AG04450 (cell line): ENCODE results near the gene MILR1. TPM values are rescaled to one million over a fixed set of nuclear protein-coding genes. Genes with fewer than 3 reads are reported as not detected.

Source experiments
- CTCF ChIA-PET: fragments of 300-600, 350-600 bp; formaldehyde crosslinking; extraction: SDS; loops from one replicate; lab custom pipeline; 2022; ENCODE audit warnings: antibody characterized with exemption, inconsistent platforms; lab: Charles Lee
- POLR2A ChIA-PET: fragments of 350-600 bp; formaldehyde crosslinking; extraction: SDS; loops from one replicate; lab custom pipeline; 2021; ENCODE audit warnings: antibody characterized with exemption, inconsistent platforms; lab: Yijun Ruan, JAX
- DNase-seq: peaks from one replicate; pipeline ENCODE4 v3.0.0-alpha.2; 2011; ENCODE audit warnings: low read depth, low spot score
- H3K27ac ChIP-seq: one replicate; pipeline ENCODE4 v1.5.1; 2012; ENCODE audit warnings: low read depth, low read length, control low read depth
- H3K27me3 ChIP-seq: one replicate; pipeline ENCODE4 v1.6.0; 2012; ENCODE audit warnings: low read length; ENCODE audit not compliant: control insufficient read depth, insufficient read depth
- H3K4me3 ChIP-seq: 2 replicates; pipeline ENCODE4 v1.5.1; 2011; ENCODE audit warnings: mild to moderate bottlenecking, low read depth, low read length, control low read depth
- H3K9me3 ChIP-seq: 2 replicates; pipeline ENCODE4 v1.5.1; 2012; ENCODE audit warnings: low read length; ENCODE audit not compliant: control insufficient read depth, insufficient read depth
- polyA plus RNA-seq: library from polyadenylated mRNA; depleted of rRNA; stranded (reverse); fragments of >200 nt; gene quantifications from 2 replicates; pipeline ENCODE4 v1.2.3, GENCODE V29; 2011
- TF ChIP-seq, protein P1 (sequence below): IDR thresholded peaks from 2 replicates; pipeline ENCODE4 v1.5.1; 2011; ENCODE audit warnings: low read depth, low read length, control low read depth, inconsistent platforms

The MILR1 gene
- polyA plus RNA-seq, 1 experiment = 5.4 TPM

DNA sequence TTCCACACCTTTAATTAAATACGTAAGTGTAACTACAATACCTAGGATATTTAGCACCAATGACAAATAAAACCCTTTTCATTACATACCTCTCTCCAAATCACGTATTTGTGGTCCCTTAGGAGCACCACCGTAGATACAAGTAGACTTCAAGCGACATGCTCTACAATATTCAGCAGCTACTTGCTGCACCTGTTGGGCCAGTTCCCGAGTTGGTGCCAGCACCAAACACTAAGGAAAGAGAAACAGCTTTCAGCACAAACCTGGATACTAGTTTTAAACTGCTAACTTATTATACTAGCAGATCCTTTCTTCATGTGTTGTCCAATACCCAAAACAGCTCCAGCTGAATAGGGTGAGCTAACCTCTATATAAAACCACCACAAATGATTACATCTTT, 54.4 kb downstream of the MILR1 start:
- CTCF ChIA-PET = interaction anchor here (1.3 to 3.0 kb wide), 2 partner anchors 11 to 83 kb away, joined by 3 to 14 read pairs; no protein-coding TSS in a partner anchor
- H3K9me3 ChIP-seq = peaks cover 3% of the 10 kb centered on the region; the same call in 1 of the 2 replicates
- DNase-seq = no peak
- H3K27me3 ChIP-seq = no peaks in the 10 kb centered on the region
- TF ChIP-seq, protein P1, sequence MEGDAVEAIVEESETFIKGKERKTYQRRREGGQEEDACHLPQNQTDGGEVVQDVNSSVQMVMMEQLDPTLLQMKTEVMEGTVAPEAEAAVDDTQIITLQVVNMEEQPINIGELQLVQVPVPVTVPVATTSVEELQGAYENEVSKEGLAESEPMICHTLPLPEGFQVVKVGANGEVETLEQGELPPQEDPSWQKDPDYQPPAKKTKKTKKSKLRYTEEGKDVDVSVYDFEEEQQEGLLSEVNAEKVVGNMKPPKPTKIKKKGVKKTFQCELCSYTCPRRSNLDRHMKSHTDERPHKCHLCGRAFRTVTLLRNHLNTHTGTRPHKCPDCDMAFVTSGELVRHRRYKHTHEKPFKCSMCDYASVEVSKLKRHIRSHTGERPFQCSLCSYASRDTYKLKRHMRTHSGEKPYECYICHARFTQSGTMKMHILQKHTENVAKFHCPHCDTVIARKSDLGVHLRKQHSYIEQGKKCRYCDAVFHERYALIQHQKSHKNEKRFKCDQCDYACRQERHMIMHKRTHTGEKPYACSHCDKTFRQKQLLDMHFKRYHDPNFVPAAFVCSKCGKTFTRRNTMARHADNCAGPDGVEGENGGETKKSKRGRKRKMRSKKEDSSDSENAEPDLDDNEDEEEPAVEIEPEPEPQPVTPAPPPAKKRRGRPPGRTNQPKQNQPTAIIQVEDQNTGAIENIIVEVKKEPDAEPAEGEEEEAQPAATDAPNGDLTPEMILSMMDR = no peak
- POLR2A ChIA-PET = no interaction called here
- H3K27ac ChIP-seq = no peak overlapping the region
- H3K4me3 ChIP-seq = peak overlapping the region; percentile 94

GRCh38 chr17:64503821-64504768, 55.2 kb downstream of the MILR1 start:
- Histone ChIP-seq H3K27me3 (no peaks in the 10 kb centered on the region), H3K4me3 (peak overlapping the region; percentile 94), H3K27ac (no peak overlapping the region), H3K9me3 (peaks cover 3% of the 10 kb centered on the region; the same call in 1 of the 2 replicates)
- POLR2A ChIA-PET = interaction anchor here (0.9 to 2.9 kb wide), 2 partner anchors 7 to 9 kb away, joined by 3 to 77 read pairs; partner anchors contain the start of gene POLG2
- TF ChIP-seq, protein P1 = no peak
- no peak for DNase-seq
- CTCF ChIA-PET = interaction anchor here (1.3 to 3.0 kb wide), 2 partner anchors 11 to 84 kb away, joined by 3 to 14 read pairs; no protein-coding TSS in a partner anchor

DNA sequence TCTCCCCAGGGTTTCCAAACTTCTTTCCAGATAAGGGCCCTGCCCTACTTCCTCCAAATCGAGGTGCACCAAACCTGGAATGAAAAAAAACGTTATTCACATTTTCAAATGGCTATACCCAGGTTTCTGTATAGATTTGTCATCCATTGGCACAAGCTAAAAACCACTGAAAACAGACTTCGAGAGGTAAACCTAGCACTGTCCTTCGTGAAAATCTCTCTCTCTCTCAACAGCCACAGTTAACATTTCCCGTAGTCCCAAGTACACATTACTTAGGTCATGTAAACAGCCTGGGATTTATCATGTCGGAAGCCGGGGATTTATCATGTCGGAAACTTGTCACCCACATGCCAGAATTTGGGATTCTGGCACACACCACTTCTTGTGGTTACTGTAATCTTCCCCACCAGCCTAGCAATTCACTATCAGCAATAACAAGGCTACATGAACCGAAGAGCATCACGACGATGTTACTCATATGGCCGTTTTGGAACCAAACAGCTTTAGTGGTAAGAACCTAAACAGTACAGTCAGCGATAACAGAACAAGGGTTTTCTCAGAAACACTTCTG, 55.9 kb downstream of the MILR1 start:
- no peaks in the 10 kb centered on the region for H3K27me3 ChIP-seq
- H3K9me3 ChIP-seq = peaks cover 3% of the 10 kb centered on the region; the same call in 1 of the 2 replicates
- TF ChIP-seq, protein P1 = no peak
- peak overlapping the region; percentile 94 for H3K4me3 ChIP-seq
- ChIA-PET CTCF (interaction anchor here (0.8 to 3.0 kb wide), 2 partner anchors 12 to 13 kb away, joined by 3 to 14 read pairs; no protein-coding TSS in a partner anchor), POLR2A (interaction anchor here (0.7 to 2.9 kb wide), 18 partner anchors 8 to 731 kb away, joined by 3 to 77 read pairs (median 5); partner anchors contain the start of genes CCDC47, DDX42 and POLG2)
- no peak for DNase-seq
- peak overlapping the region; percentile 99 for H3K27ac ChIP-seq

DNA sequence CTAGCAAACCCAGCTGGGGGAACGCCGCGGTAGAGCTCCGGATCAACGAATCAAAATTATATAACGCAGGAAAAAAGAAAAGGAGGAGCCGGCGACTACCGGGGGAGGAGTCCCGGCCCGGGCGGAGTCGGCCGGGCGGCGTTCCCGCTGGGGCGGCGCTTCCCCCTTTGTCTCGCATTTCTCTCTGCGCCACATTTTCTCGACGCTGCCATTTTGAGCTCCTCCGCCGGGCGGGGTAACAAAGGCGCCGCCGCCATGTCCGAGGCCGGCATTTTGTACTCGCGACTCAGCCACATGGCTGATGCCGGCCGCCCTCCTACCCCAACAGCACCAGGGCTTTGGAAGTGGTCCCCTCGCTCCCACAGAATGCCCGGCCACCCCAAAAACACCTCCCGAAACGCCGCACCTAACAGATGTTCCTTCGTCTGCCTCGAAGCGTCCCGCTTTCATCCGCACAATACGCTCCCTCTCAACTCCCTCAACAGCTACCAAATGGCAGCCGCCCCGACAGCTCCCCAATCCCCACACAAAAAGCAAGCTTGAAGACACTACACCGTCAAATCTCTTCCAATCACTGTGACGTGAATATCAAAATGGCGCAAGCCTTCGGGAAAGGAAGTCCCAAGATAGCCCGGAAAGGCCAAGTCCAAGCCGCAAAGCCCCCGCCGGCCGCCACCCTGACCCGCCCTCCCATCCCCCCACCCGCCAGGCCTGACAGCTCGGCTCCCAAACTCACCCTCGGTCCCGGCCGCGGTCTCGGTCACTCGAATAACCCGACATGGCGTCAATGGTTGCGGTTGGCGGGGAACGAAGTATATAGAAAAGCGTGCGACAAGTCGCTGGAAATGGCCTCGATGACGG, 56.7 kb downstream of the MILR1 start:
- DNase-seq = peak; percentile 69
- H3K27ac ChIP-seq = peak overlapping the region; percentile 99
- H3K27me3 ChIP-seq = no peaks in the 10 kb centered on the region
- H3K4me3 ChIP-seq = peak overlapping the region; percentile 94
- H3K9me3 ChIP-seq = peaks cover 3% of the 10 kb centered on the region; the same call in 1 of the 2 replicates
- ChIA-PET CTCF (interaction anchor here (0.8 kb wide), 1 partner anchor 14 kb away, joined by 3 read pairs; no protein-coding TSS in a partner anchor), POLR2A (interaction anchor here (0.6 to 2.9 kb wide), 24 partner anchors 9 to 732 kb away, joined by 3 to 77 read pairs (median 5); partner anchors contain the start of genes CCDC47, DDX42 and POLG2)
- TF ChIP-seq, protein P1 = no peak
